Calu3 (cell line): ENCODE results near the gene AFAP1. TPM values are rescaled to one million over a fixed set of nuclear protein-coding genes. Genes with fewer than 3 reads are reported as not detected.

Experiments used
- BruUV-seq: library from RNA; stranded (reverse); fragments of 400-500 nt; replicated peaks from 2 replicates; lab custom pipeline; 2021; lab: Mats Ljungman, UMichigan
- CTCF ChIA-PET: fragments of 300-600 bp; sonication (Branson Sonifier 250); formaldehyde crosslinking; loops from one replicate; lab custom pipeline; 2022; ENCODE audit warnings: antibody characterized with exemption; lab: Charles Lee
- DNase-seq: peaks from one replicate; pipeline ENCODE4 v3.0.0; 2022
- H3K27ac Mint-ChIP-seq: one replicate; pipeline ENCODE4 v1.8.0; 2022; ENCODE audit warnings: mixed read lengths; ENCODE audit not compliant: unreplicated experiment
- H3K27me3 Mint-ChIP-seq: one replicate; pipeline ENCODE4 v1.8.0; 2022; ENCODE audit warnings: mixed read lengths; ENCODE audit not compliant: unreplicated experiment
- H3K36me3 Mint-ChIP-seq: one replicate; pipeline ENCODE4 v1.8.0; 2022; ENCODE audit warnings: mild to moderate bottlenecking, moderate library complexity, mixed read lengths; ENCODE audit not compliant: insufficient read depth, unreplicated experiment
- H3K4me1 Mint-ChIP-seq: one replicate; pipeline ENCODE4 v1.8.0; 2022; ENCODE audit warnings: mild to moderate bottlenecking, low read depth, mixed read lengths; ENCODE audit not compliant: unreplicated experiment
- H3K4me3 Mint-ChIP-seq: one replicate; pipeline ENCODE4 v1.8.0; 2022; ENCODE audit warnings: mild to moderate bottlenecking, low read depth, moderate library complexity, mixed read lengths; ENCODE audit not compliant: unreplicated experiment
- H3K9me3 Mint-ChIP-seq: one replicate; pipeline ENCODE4 v1.8.0; 2022; ENCODE audit warnings: low read depth, mixed read lengths; ENCODE audit not compliant: unreplicated experiment
- intact Hi-C: fragments of 100-400 bp; cut with micrococcal nuclease; formaldehyde crosslinking; loops from one replicate; pipeline ENCODE4 v1.10.0; 2022; ENCODE audit not compliant: unreplicated experiment
- total RNA-seq: library from RNA; stranded (reverse); gene quantifications from 2 replicates; pipeline ENCODE4 v1.2.3, GENCODE V29; 2022
- TF ChIP-seq, protein P1 (sequence below): fragments of 200-600 bp; IDR thresholded peaks from one replicate; pipeline ENCODE4 v1.8.0; 2022; ENCODE audit warnings: antibody characterized with exemption; ENCODE audit not compliant: unreplicated experiment

AFAP1 gene
- total RNA-seq, 1 experiment from 2014 or later: 40.1 TPM

- no peak for DNase-seq
- Mint-ChIP-seq H3K9me3 (peaks cover 4% of the 10 kb centered on the region), H3K27me3 (no peaks in the 10 kb centered on the region), H3K36me3 (peaks cover 11% of the 10 kb centered on the region), H3K4me1 (peaks cover 15% of the 10 kb centered on the region), H3K27ac (no peak overlapping the region), H3K4me3 (no peak overlapping the region)
- intact Hi-C loops: no loop called here
- no TSS peak for BruUV-seq
- TF ChIP-seq, protein P1, sequence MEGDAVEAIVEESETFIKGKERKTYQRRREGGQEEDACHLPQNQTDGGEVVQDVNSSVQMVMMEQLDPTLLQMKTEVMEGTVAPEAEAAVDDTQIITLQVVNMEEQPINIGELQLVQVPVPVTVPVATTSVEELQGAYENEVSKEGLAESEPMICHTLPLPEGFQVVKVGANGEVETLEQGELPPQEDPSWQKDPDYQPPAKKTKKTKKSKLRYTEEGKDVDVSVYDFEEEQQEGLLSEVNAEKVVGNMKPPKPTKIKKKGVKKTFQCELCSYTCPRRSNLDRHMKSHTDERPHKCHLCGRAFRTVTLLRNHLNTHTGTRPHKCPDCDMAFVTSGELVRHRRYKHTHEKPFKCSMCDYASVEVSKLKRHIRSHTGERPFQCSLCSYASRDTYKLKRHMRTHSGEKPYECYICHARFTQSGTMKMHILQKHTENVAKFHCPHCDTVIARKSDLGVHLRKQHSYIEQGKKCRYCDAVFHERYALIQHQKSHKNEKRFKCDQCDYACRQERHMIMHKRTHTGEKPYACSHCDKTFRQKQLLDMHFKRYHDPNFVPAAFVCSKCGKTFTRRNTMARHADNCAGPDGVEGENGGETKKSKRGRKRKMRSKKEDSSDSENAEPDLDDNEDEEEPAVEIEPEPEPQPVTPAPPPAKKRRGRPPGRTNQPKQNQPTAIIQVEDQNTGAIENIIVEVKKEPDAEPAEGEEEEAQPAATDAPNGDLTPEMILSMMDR: no peak
- CTCF ChIA-PET: no interaction called here
Observed at GRCh38 chr4:7885216-7886006, 54.2 kb downstream of the AFAP1 start.

DNA sequence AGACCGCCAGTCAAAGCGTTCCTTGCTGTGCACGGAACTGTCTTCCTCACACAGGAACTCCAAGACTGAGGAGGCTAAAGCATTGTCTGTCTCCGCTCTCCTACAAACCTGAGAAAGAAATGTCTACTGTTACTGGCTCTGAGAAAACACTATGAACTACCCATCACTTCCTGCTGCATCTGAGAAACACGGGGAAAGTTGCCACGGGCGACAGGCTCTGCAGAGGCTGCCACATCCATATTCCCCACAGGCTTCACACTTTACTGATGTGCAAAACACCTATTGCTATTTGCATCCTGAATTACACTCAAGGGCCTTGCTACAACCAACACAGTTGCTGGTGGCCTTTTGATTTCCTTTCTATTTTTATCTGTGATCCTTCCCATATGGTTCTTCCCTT, 59.0 kb downstream of the AFAP1 start:
- Mint-ChIP-seq H3K36me3 (peaks cover 6% of the 10 kb centered on the region), H3K27ac (peak overlapping the region; percentile 36), H3K4me3 (no peak overlapping the region), H3K9me3 (no peaks in the 10 kb centered on the region), H3K4me1 (peaks cover 8% of the 10 kb centered on the region), H3K27me3 (no peaks in the 10 kb centered on the region)
- CTCF ChIA-PET: no interaction called here
- intact Hi-C loops: no loop called here
- DNase-seq: no peak
- BruUV-seq: no TSS peak
- TF ChIP-seq, protein P1: no peak

GRCh38 chr4:7879127-7879526, 60.5 kb downstream of the AFAP1 start:
- Mint-ChIP-seq H3K9me3 (no peaks in the 10 kb centered on the region), H3K4me1 (no peaks in the 10 kb centered on the region), H3K27ac (no peak overlapping the region), H3K36me3 (peaks cover 6% of the 10 kb centered on the region), H3K4me3 (no peak overlapping the region), H3K27me3 (no peaks in the 10 kb centered on the region)
- intact Hi-C loops: no loop called here
- CTCF ChIA-PET: no interaction called here
- no peak for DNase-seq
- no TSS peak for BruUV-seq
- TF ChIP-seq, protein P1: no peak

DNA sequence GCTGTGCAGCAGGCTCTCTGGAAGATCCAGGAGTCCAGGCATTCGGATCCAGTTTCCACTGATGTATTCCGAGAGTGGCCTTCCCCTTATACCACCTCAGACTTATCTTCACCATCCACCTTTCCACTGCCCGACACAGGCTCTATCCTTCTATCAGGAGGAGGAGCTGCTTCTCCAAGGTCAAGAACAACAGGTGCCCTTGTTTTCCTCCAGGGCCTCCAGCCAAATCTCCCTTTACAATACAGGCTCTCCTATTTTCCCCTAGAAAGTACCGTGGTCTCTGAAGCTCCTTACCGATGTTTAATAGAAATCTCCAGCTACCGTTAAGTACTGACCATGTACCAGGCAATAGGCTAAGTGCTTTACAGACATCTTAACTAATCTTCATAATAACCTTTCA, 61.3 kb downstream of the AFAP1 start:
- TF ChIP-seq, protein P1: no peak
- peaks cover 6% of the 10 kb centered on the region for H3K36me3 Mint-ChIP-seq
- no peaks in the 10 kb centered on the region for H3K4me1 Mint-ChIP-seq
- H3K27me3 Mint-ChIP-seq: no peaks in the 10 kb centered on the region
- no peak overlapping the region for H3K27ac Mint-ChIP-seq
- intact Hi-C loops: no loop called here
- no peak overlapping the region for H3K4me3 Mint-ChIP-seq
- no TSS peak for BruUV-seq
- no peaks in the 10 kb centered on the region for H3K9me3 Mint-ChIP-seq
- DNase-seq: no peak
- CTCF ChIA-PET: no interaction called here
